Measurements from ENCODE around the gene SLC25A53. TPM values are rescaled to one million over a fixed set of nuclear protein-coding genes. Genes with fewer than 3 reads are reported as not detected.
"Not testable (repeated sequence)": the region's sequence is repeated elsewhere in the genome, so short reads cannot be mapped to it uniquely, and the experiment has no call there.

The SLC25A53 gene
- total and polyA plus RNA-seq, 2 of the 4 experiments (the other 2 are of a cell fraction), result 3.7 to 5.9 TPM

DNA sequence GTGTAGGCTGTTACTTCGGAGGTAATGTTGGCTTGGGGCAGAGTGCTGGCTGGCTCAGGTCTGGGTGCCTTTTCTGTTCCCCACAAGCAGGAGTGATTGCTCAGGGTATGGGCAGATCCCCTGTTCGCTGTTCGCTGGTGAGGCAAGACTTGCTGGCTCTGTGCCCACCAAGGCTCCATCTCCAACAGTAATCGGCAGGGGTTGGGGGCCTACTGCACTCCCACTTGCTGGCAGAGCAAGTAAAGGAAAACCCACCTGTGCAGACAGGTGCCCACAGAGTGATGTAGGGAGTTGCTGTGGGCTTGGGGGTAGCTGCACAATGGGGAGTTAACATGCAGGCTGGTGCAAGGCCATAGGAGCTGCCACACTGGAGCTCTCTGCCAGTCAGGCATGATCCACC is 72.7 kb downstream of the SLC25A53 start:
- no peak for ATAC-seq (ENCODE audit: low read depth)
- Histone ChIP-seq H3K18ac (ENCODE audit: low read depth, low read length) (no peak overlapping the region), H2AFZ (replicated peaks; ENCODE audit: low read length, poor library complexity) (no peak overlapping the region), H3K4me2 (ENCODE audit: low read depth, low read length) (no peak overlapping the region), H3K14ac (replicated peaks; ENCODE audit: low read depth, low read length) (no peak overlapping the region), H2BK5ac (ENCODE audit: low read depth, low read length, poor library complexity, severe bottlenecking) (no peak overlapping the region), H4K5ac (ENCODE audit: low read depth, low read length) (no peak overlapping the region), H4K91ac (ENCODE audit: insufficient read depth, low read depth, low read length) (no peak overlapping the region), H3K4me3 (ENCODE audit: insufficient read depth, low read depth, low read length) (no peak overlapping the region), H2AK9ac (replicated peaks; ENCODE audit: low read depth, low read length, poor library complexity) (no peak overlapping the region), H3K27me3 (ENCODE audit: control insufficient read depth, insufficient read depth, low read length) (no peaks in the 10 kb centered on the region; the same call in none of the 2 replicates), H3K9me1 (ENCODE audit: insufficient read depth, low read length) (no peaks in the 10 kb centered on the region), H3K27ac (ENCODE audit: insufficient read depth, low read length) (no peak overlapping the region), H4K20me1 (ENCODE audit: insufficient read depth, low read length) (no peaks in the 10 kb centered on the region), H2AK5ac (ENCODE audit: low read depth, low read length) (no peak overlapping the region), H3K9ac (ENCODE audit: low read depth, low read length) (no peak overlapping the region), H3K56ac (ENCODE audit: extremely low read depth, insufficient read depth, low read length) (no peak overlapping the region), H3K23ac (ENCODE audit: low read depth, low read length) (no peak overlapping the region), H4K8ac (ENCODE audit: low read depth in 2 of 2, low read length in 2 of 2) (no peak overlapping the region), H3K4ac (ENCODE audit: low read depth, low read length) (no peak overlapping the region), H3K79me1 (ENCODE audit: low read depth in 1 of 2, low read length in 2 of 2) (no peaks in the 10 kb centered on the region), H2BK15ac (ENCODE audit: low read depth, low read length) (no peak overlapping the region), H2BK120ac (ENCODE audit: low read depth, low read length) (no peak overlapping the region), H3K4me1 (ENCODE audit: control insufficient read depth, insufficient read depth, low read length) (no peaks in the 10 kb centered on the region), H3K9me3 (ENCODE audit: control insufficient read depth, insufficient read depth, low read length) (no peaks in the 10 kb centered on the region), H2BK20ac (ENCODE audit: low read depth, low read length) (no peak overlapping the region), H3K36me3 (ENCODE audit: control insufficient read depth, insufficient read depth, low read length) (no peaks in the 10 kb centered on the region)
- CTCF ChIA-PET, result no interaction called here
- TF ChIP-seq, protein P1, sequence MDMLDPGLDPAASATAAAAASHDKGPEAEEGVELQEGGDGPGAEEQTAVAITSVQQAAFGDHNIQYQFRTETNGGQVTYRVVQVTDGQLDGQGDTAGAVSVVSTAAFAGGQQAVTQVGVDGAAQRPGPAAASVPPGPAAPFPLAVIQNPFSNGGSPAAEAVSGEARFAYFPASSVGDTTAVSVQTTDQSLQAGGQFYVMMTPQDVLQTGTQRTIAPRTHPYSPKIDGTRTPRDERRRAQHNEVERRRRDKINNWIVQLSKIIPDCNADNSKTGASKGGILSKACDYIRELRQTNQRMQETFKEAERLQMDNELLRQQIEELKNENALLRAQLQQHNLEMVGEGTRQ (IDR thresholded peaks at IDR 0.05; ENCODE audit: low read depth, low read length), result no peak
- TF ChIP-seq RCOR1 (IDR thresholded peaks at IDR 0.05; ENCODE audit: insufficient replicate concordance, low read length) (no peak), FOS (IDR thresholded peaks at IDR 0.05; ENCODE audit: low read depth, low read length) (no peak), SMC3 (IDR thresholded peaks at IDR 0.05; ENCODE audit: low read depth, low read length) (no peak), RAD21 (IDR thresholded peaks at IDR 0.05; ENCODE audit: low read length) (no peak), MXI1 (IDR thresholded peaks at IDR 0.05; ENCODE audit: borderline replicate concordance, low read depth, low read length) (no peak)
- dilution Hi-C loops (cut with HindIII; ENCODE audit: low sequenced_read_pairs, unreplicated experiment) (no loop called here), in situ Hi-C loops (cut with MboI; ENCODE audit: low sequenced_read_pairs) (no loop called here), intact Hi-C loops (cut with micrococcal nuclease) (no loop called here)
- no CpG with 5 or more reads among the region's 4 CpGs for WGBS, 2 experiments (ENCODE audit: extremely low coverage in 2 of 2, insufficient read length in 1 of 2)
- no TSS peak for BruUV-seq (replicated peaks)
- POLR2A ChIA-PET (ENCODE audit: unreplicated experiment), result no interaction called here
- DNase-seq, result no peak

DNA sequence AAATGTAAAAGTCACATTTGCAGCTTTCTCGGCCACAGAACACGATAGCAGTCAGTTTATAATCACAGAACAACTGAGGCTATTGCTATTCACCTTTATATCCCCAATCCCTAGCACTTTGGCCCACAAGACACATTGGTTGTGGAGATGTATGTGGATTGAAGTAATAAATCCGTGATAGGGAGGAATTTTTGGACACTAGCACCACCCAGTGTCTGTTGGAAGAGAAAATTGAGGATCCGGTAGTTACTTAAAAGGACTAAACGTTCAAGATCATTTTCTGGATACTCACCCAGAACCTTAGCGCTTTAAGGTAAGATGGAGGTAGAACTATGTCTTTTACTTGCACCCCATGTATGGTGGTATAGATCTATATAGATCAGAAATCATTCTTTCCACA is 79.0 kb downstream of the SLC25A53 start:
- in situ Hi-C loops (cut with MboI; ENCODE audit: low sequenced_read_pairs); H3K27me3 ChIP-seq (ENCODE audit: control insufficient read depth, insufficient read depth, low read length); H3K9me3 ChIP-seq (ENCODE audit: control insufficient read depth, insufficient read depth, low read length); H2BK120ac ChIP-seq (ENCODE audit: low read depth, low read length); H3K56ac ChIP-seq (ENCODE audit: extremely low read depth, insufficient read depth, low read length); H3K79me1 ChIP-seq (ENCODE audit: low read depth in 1 of 2, low read length in 2 of 2); H2BK5ac ChIP-seq (ENCODE audit: low read depth, low read length, poor library complexity, severe bottlenecking); ATAC-seq (ENCODE audit: low read depth); H4K8ac ChIP-seq (ENCODE audit: low read depth in 2 of 2, low read length in 2 of 2); H3K4me2 ChIP-seq (ENCODE audit: low read depth, low read length); H2BK15ac ChIP-seq (ENCODE audit: low read depth, low read length); H3K18ac ChIP-seq (ENCODE audit: low read depth, low read length); H3K23ac ChIP-seq (ENCODE audit: low read depth, low read length); H3K9me1 ChIP-seq (ENCODE audit: insufficient read depth, low read length); H4K91ac ChIP-seq (ENCODE audit: insufficient read depth, low read depth, low read length); dilution Hi-C loops (cut with HindIII; ENCODE audit: low sequenced_read_pairs, unreplicated experiment); BruUV-seq (replicated peaks); H2AK9ac ChIP-seq (replicated peaks; ENCODE audit: low read depth, low read length, poor library complexity); H3K14ac ChIP-seq (replicated peaks; ENCODE audit: low read depth, low read length); H2AK5ac ChIP-seq (ENCODE audit: low read depth, low read length); H3K36me3 ChIP-seq (ENCODE audit: control insufficient read depth, insufficient read depth, low read length); H3K4ac ChIP-seq (ENCODE audit: low read depth, low read length); H4K5ac ChIP-seq (ENCODE audit: low read depth, low read length); H3K4me1 ChIP-seq (ENCODE audit: control insufficient read depth, insufficient read depth, low read length); H4K20me1 ChIP-seq (ENCODE audit: insufficient read depth, low read length); H2BK20ac ChIP-seq (ENCODE audit: low read depth, low read length); H3K9ac ChIP-seq (ENCODE audit: low read depth, low read length); H3K4me3 ChIP-seq (ENCODE audit: insufficient read depth, low read depth, low read length); CTCF ChIA-PET; POLR2A ChIA-PET (ENCODE audit: unreplicated experiment); DNase-seq; H2AFZ ChIP-seq (replicated peaks; ENCODE audit: low read length, poor library complexity); intact Hi-C loops (cut with micrococcal nuclease); H3K27ac ChIP-seq (ENCODE audit: insufficient read depth, low read length): not testable (repeated sequence)
- WGBS, 2 experiments (ENCODE audit: extremely low coverage in 2 of 2, insufficient read length in 1 of 2), result no CpG with 5 or more reads among the region's 6 CpGs

Data from IMR-90 (cell line).